NCI-H2227 (cell line): Measurements from ENCODE around the gene TBX19.

Experiments
- DNase-seq: peaks from one replicate; lab custom pipeline; 2025; ENCODE audit not compliant: unreplicated experiment; lab: John Stamatoyannopoulos, UW

TBX19 gene

GRCh38 chr1:168354335-168355269, 73.9 kb downstream of the TBX19 start:
- DNase-seq, result peak; percentile 48

- DNase-seq, result no peak
Observed at GRCh38 chr1:168360151-168361021, 79.7 kb downstream of the TBX19 start.

GRCh38 chr1:168361252-168361651, 80.6 kb downstream of the TBX19 start:
- no peak for DNase-seq

- DNase-seq, result no peak
Observed at GRCh38 chr1:168362991-168363390, 82.3 kb downstream of the TBX19 start.
